Neuronal stem cell (in vitro differentiated cells): ENCODE measurements around the gene ALCAM.
A peak's percentile ranks its signal among the peaks of the same experiment; 100 is the strongest.

Source experiments
- DNase-seq: peaks from one replicate; pipeline ENCODE4 v3.0.0-alpha.2; 2013; ENCODE audit warnings: low spot score
- H2AFZ ChIP-seq: one replicate; pipeline ENCODE4 v1.6.1; 2013; ENCODE audit warnings: mild to moderate bottlenecking, low read length, inconsistent platforms
- H2AK5ac ChIP-seq: 2 replicates; pipeline ENCODE4 v1.6.1; 2013; ENCODE audit warnings: low read depth, mild to moderate bottlenecking, inconsistent platforms, low read length, moderate library complexity, mixed read lengths
- H2BK120ac ChIP-seq: 2 replicates; pipeline ENCODE4 v1.6.1; 2013; ENCODE audit warnings: low read depth, mild to moderate bottlenecking, inconsistent platforms, low read length, moderate library complexity, mixed read lengths
- H2BK12ac ChIP-seq: one replicate; pipeline ENCODE4 v1.6.1; 2013; ENCODE audit warnings: low read length, inconsistent platforms
- H2BK15ac ChIP-seq: 2 replicates; pipeline ENCODE4 v1.6.1; 2013; ENCODE audit warnings: mild to moderate bottlenecking, low read length, inconsistent platforms, mixed read lengths
- H2BK5ac ChIP-seq: one replicate; pipeline ENCODE4 v1.6.1; 2013; ENCODE audit warnings: inconsistent platforms, mild to moderate bottlenecking, low read length, moderate library complexity
- H3K14ac ChIP-seq: one replicate; pipeline ENCODE4 v1.6.1; 2013; ENCODE audit warnings: low read length, inconsistent platforms
- H3K18ac ChIP-seq: 2 replicates; pipeline ENCODE4 v1.6.1; 2013; ENCODE audit warnings: low read length, inconsistent platforms
- H3K23ac ChIP-seq: 2 replicates; pipeline ENCODE4 v1.6.1; 2013; ENCODE audit warnings: low read depth, mild to moderate bottlenecking, mixed read lengths, low read length, inconsistent platforms; ENCODE audit not compliant: poor library complexity
- H3K27ac ChIP-seq: replicated peaks from 3 replicates; pipeline ENCODE4 v1.5.1; 2013; ENCODE audit warnings: low read length, inconsistent platforms
- H3K27me3 ChIP-seq, 3 experiments: 2 replicates each; pipeline ENCODE4 v1.6.1; 2013; ENCODE audit warnings: low read length in 3 of 3, mild to moderate bottlenecking in 2 of 3, inconsistent platforms in 1 of 3, low read depth in 1 of 3, mixed read lengths in 1 of 3, moderate library complexity in 1 of 3; ENCODE audit not compliant: control insufficient read depth in 3 of 3, insufficient read depth in 3 of 3
- H3K36me3 ChIP-seq, 2 donors: replicated peaks in 1 of 2; 2 replicates each; pipeline ENCODE4 v1.6.1; 2013; ENCODE audit warnings: low read length in 2 of 2; ENCODE audit not compliant: control insufficient read depth in 2 of 2, insufficient read depth in 2 of 2
- H3K4ac ChIP-seq: 2 replicates; pipeline ENCODE4 v1.6.1; 2013; ENCODE audit warnings: inconsistent platforms, mild to moderate bottlenecking, low read length, moderate library complexity
- H3K4me1 ChIP-seq, 2 donors: 1 replicate in 1 of 2; 2 replicates in 1 of 2; pipeline ENCODE4 v1.6.1; 2013; ENCODE audit warnings: low read length in 2 of 2, low read depth in 1 of 2; ENCODE audit not compliant: control insufficient read depth in 2 of 2, insufficient read depth in 1 of 2
- H3K4me2 ChIP-seq: one replicate; pipeline ENCODE4 v1.6.1; 2013; ENCODE audit warnings: mild to moderate bottlenecking, low read length, inconsistent platforms; ENCODE audit not compliant: insufficient read depth, poor library complexity, severe bottlenecking
- H3K4me3 ChIP-seq, 2 donors: 2 replicates each; pipeline ENCODE4 v1.5.1; 2013; ENCODE audit warnings: low read length in 2 of 2, mild to moderate bottlenecking in 2 of 2, inconsistent platforms in 1 of 2, moderate library complexity in 1 of 2
- H3K79me1 ChIP-seq: one replicate; pipeline ENCODE4 v1.6.1; 2013; ENCODE audit warnings: low read depth, mild to moderate bottlenecking, inconsistent platforms, low read length, moderate library complexity
- H3K9ac ChIP-seq: one replicate; pipeline ENCODE4 v1.6.1; 2013; ENCODE audit warnings: mild to moderate bottlenecking, low read depth, low read length, inconsistent platforms; ENCODE audit not compliant: poor library complexity
- H3K9me3 ChIP-seq, 2 donors: replicated peaks in 1 of 2; 2 replicates each; pipeline versions ENCODE3 to v1.6.1; 2013; ENCODE audit warnings: low read length in 2 of 2, mild to moderate bottlenecking in 2 of 2, inconsistent platforms in 1 of 2, low read depth in 1 of 2, mixed read lengths in 1 of 2, moderate library complexity in 1 of 2; ENCODE audit not compliant: control insufficient read depth in 2 of 2, insufficient read depth in 1 of 2
- H4K8ac ChIP-seq: one replicate; pipeline ENCODE4 v1.6.1; 2013; ENCODE audit warnings: low read depth, mild to moderate bottlenecking, inconsistent platforms, low read length, moderate library complexity
- H4K91ac ChIP-seq: one replicate; pipeline ENCODE4 v1.6.1; 2013; ENCODE audit warnings: low read length, low read depth, mild to moderate bottlenecking, inconsistent platforms; ENCODE audit not compliant: poor library complexity
- WGBS, 2 donors: extraction: QIAGEN DNeasy Blood & Tissue Kit; methylation state at CpG; one replicate each; pipeline ENCODE4 v1.1.7; 2013; ENCODE audit warnings: missing lambda C conversion rate in 2 of 2, mixed read lengths in 1 of 2; ENCODE audit not compliant: insufficient read length in 2 of 2, insufficient replicate concordance in 1 of 2; ENCODE audit errors: extremely low coverage in 2 of 2; 5-methylcytosine and 5-hydroxymethylcytosine counted together

The ALCAM gene

DNA sequence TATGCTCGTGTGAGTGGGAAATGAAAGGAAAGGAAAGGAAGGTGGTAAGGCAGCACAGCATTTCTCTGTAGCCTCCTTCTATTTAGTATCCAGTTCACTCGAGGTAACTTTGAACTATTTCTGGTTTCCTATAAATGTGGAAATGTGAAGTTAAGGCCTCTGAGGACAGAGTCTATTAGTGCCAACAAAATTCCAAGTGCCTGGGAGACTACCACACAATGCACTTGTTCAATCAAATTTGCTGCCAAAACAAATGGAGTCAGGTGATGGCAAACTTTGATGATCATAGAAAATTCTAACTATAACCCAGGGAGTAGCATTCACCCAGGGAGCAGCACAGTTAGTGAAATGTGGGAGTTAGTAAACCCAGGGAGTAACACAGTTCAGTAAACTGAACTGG lies 155.1 kb downstream of the ALCAM start:
- no peak overlapping the region for H3K23ac ChIP-seq
- H2BK15ac ChIP-seq = no peak overlapping the region
- no peaks in the 10 kb centered on the region for H3K4me1 ChIP-seq
- H2BK12ac ChIP-seq = no peak overlapping the region
- H4K91ac ChIP-seq = no peak overlapping the region
- no peak overlapping the region for H3K27ac ChIP-seq
- no peaks in the 10 kb centered on the region for H3K9me3 ChIP-seq
- H3K18ac ChIP-seq = no peak overlapping the region
- no peak overlapping the region for H4K8ac ChIP-seq
- no peak overlapping the region for H2AFZ ChIP-seq
- no peak overlapping the region for H3K4ac ChIP-seq
- H2AK5ac ChIP-seq = no peak overlapping the region
- no peak overlapping the region for H3K4me2 ChIP-seq
- H3K4me3 ChIP-seq = no peak overlapping the region
- no peak overlapping the region for H3K9ac ChIP-seq
- no peaks in the 10 kb centered on the region for H3K36me3 ChIP-seq
- H3K79me1 ChIP-seq = no peaks in the 10 kb centered on the region
- H3K27me3 ChIP-seq = no peaks in the 10 kb centered on the region
- H3K14ac ChIP-seq = no peak overlapping the region
- H2BK5ac ChIP-seq = no peak overlapping the region
- no CpG with 5 or more reads among the region's 2 CpGs for WGBS, 2 donors
- DNase-seq = no peak
- H2BK120ac ChIP-seq = no peak overlapping the region

GRCh38 chr3:105523501-105523900 lies 156.8 kb downstream of the ALCAM start:
- Histone ChIP-seq H3K4ac (no peak overlapping the region), H3K9me3 (no peaks in the 10 kb centered on the region), H2BK120ac (no peak overlapping the region), H2BK12ac (no peak overlapping the region), H4K91ac (no peak overlapping the region), H2BK5ac (no peak overlapping the region), H3K27me3 (no peaks in the 10 kb centered on the region), H3K14ac (no peak overlapping the region), H3K4me3 (no peak overlapping the region), H3K79me1 (no peaks in the 10 kb centered on the region), H2AK5ac (no peak overlapping the region), H3K9ac (no peak overlapping the region), H3K4me2 (no peak overlapping the region), H3K18ac (no peak overlapping the region), H3K36me3 (no peaks in the 10 kb centered on the region), H3K23ac (no peak overlapping the region), H3K4me1 (no peaks in the 10 kb centered on the region), H4K8ac (no peak overlapping the region), H2AFZ (no peak overlapping the region), H2BK15ac (no peak overlapping the region), H3K27ac (no peak overlapping the region)
- no peak for DNase-seq
- WGBS, 2 donors = no CpG with 5 or more reads among the region's 1 CpG

- Histone ChIP-seq H3K27me3 (no peaks in the 10 kb centered on the region), H2BK12ac (no peak overlapping the region), H3K4me2 (no peak overlapping the region), H3K9me3 (no peaks in the 10 kb centered on the region), H3K4me1 (no peaks in the 10 kb centered on the region), H3K14ac (no peak overlapping the region), H2AFZ (peak overlapping the region; percentile 69), H3K18ac (no peak overlapping the region), H2BK15ac (no peak overlapping the region), H2AK5ac (no peak overlapping the region), H4K91ac (no peak overlapping the region), H2BK5ac (no peak overlapping the region), H3K9ac (no peak overlapping the region), H4K8ac (no peak overlapping the region), H3K27ac (no peak overlapping the region), H3K79me1 (no peaks in the 10 kb centered on the region), H3K4ac (no peak overlapping the region), H2BK120ac (no peak overlapping the region), H3K4me3 (no peak overlapping the region), H3K23ac (no peak overlapping the region), H3K36me3 (no peaks in the 10 kb centered on the region)
- no CpG with 5 or more reads among the region's 4 CpGs for WGBS, 2 donors
- no peak for DNase-seq
Observed at GRCh38 chr3:105525531-105525930, 158.8 kb downstream of the ALCAM start.

GRCh38 chr3:105526360-105527111 lies 159.8 kb downstream of the ALCAM start:
- H2BK120ac ChIP-seq = no peak overlapping the region
- H3K23ac ChIP-seq = no peak overlapping the region
- H3K9ac ChIP-seq = no peak overlapping the region
- no peaks in the 10 kb centered on the region for H3K9me3 ChIP-seq
- H3K27ac ChIP-seq = no peak overlapping the region
- H3K4me2 ChIP-seq = no peak overlapping the region
- no CpG with 5 or more reads among the region's 4 CpGs for WGBS, 2 donors
- H4K91ac ChIP-seq = no peak overlapping the region
- no peaks in the 10 kb centered on the region for H3K36me3 ChIP-seq
- no peak overlapping the region for H4K8ac ChIP-seq
- no peak overlapping the region for H3K4me3 ChIP-seq
- no peak overlapping the region for H2AFZ ChIP-seq
- no peak for DNase-seq
- no peak overlapping the region for H3K18ac ChIP-seq
- no peaks in the 10 kb centered on the region for H3K79me1 ChIP-seq
- no peaks in the 10 kb centered on the region for H3K4me1 ChIP-seq
- H3K4ac ChIP-seq = no peak overlapping the region
- no peak overlapping the region for H2BK15ac ChIP-seq
- no peak overlapping the region for H2AK5ac ChIP-seq
- no peak overlapping the region for H2BK5ac ChIP-seq
- H3K14ac ChIP-seq = no peak overlapping the region
- H2BK12ac ChIP-seq = no peak overlapping the region
- H3K27me3 ChIP-seq = no peaks in the 10 kb centered on the region
